GM10847 (cell line): ENCODE data around the gene ESRP2.

Experiments
- POLR2A ChIP-seq: IDR thresholded peaks from 2 replicates; pipeline ENCODE4 v1.6.1; 2011; ENCODE audit not compliant: insufficient read length; ENCODE audit errors: extremely low read depth

The ESRP2 gene

DNA sequence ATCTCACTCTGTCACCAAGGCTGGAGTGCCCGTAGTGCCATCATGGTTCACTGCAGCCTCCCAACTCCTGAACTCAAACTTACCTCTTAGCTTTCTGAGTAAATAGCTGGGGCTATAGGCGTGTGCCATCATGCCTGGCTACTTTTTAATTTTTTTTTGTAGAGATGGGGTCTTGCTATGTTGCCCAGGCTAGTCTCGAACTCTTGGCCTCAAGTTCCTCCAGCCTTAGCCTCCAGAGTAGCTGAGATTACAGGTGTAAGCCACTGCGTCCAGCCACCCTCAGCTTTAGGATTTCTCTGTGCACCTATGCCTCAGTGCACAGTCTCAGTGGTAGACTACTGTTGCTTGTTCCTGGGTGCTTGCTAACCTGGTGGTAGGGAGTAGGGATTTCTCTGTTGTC is 33.9 kb upstream of the ESRP2 start:
- TF ChIP-seq POLR2A, result no peak

DNA sequence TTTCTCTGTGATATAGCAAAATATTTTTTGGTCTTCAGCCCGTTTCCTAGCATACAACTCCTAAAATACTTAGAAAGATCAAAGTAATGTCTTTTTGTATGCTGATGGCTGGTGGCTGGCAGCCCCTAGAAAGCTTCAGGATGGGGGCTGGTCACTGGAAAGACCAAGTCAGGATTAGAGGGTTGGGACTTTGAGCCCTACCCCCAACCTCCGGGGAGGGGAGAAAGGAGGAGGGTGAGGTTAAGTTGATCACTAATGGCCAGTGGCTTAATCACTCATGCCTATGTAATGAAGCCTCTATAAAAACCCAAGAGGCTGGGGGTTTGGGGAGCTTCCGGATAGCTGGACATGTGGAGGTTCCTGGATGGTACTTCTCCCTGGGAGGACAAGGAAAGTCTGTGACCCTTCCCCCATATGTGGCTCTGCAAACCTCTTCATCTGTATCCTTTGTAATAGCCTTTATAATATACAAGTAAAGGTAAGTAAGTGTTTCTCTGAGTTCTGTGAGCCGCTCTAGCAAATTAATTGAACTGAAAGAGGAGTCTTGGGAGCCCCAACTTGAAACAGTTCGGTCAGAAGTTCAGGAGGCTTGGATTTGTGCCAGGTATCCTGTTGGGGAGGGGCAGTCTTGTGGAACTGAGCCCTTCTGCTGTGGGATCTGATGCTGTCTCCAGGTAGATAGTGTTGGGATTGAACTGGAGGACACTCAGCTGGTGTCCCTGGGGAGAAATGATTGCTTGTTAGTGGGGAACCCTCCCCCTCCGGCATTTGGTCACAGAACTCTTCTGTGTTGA is 31.9 kb upstream of the ESRP2 start:
- no peak for TF ChIP-seq POLR2A

DNA sequence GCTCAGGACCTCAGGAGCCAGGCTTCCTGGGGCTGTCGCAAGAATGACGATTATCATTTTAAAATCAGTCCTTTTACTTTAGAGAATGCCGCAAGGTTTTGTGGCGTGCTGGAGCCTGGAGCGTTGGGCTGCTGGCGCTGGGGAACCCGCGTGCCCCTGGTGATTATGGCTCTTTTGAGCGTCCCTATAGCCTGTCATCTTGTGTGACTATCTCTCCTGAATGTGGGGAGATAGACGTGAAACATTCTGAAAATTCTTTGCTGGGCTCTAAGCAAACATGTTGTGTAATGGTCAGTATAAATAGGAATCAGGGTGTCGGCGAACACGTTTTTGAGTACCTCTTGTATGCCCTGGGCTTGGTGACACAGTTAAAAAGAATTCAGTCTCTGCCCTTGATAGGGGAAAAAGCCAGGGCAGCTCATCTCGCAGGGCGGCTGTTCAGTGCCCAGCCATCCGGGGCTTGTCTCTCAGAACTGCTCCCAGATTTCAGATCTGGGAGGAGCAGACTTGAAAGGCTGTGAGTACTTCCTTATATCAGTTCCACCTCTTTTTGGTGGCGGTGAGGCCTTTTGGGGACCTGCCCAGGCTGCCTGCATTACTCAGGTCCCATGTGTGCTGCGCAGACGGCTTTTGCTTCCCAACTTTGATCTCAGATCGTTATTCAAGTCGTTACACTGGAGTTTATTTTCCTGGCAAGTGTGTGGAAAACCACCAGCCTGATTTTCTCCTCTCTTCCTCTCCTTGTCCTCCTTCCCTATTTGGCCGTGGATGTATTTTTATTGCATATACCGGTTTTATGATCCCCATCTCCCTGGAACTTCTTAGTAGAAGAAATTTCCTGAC is 29.4 kb upstream of the ESRP2 start:
- TF ChIP-seq POLR2A, result no peak

DNA sequence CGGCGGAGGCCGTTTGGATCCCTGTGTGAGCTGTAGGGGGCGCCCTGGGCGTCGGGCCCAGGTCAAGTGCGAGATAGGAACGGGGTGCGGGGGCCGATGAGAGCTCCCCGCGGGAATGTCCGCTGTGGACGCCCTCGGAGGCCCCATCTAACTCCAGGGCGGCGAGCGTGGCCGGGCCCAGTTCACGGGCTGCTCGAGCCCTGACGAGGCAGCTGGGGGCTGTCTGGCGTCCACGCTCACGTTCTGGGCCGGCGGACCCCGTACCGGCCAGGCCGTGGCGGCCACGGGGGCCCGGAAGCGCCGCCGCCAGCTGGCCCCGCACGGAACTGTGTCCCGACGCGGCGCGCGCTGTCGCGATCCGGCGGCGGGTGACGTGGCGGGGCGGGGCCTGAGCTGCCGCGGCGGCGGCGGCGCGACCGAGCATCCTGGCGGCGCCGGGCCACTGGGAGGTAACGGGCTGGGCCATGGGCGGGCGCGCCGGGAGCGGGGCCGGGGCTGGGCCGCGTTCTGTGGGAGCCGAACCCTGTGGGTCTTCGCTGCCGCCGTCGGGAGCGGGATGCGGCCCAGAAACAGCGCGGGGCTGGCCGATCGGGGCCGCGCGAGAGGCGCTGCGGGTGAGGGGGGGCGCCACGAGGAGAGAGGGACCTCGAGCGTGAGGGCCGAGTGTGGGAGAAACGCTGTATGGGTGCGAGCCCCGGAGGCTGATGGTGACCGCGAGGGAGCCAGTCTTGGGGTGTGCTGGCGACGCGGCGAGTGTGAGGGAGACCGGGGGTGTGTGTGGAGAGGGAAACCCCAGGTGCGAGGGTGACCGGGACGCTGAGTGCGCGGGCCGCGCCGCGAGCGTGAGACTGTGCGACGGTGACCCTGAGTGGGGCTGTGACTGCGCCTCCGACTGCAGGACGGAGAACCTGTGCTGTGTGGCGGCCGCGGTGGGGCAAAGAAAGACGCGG is 28.5 kb upstream of the ESRP2 start, which contains the start of gene SLC7A6:
SLC7A6 (plus strand) TSS at position 399 of the 950 bp plus-strand sequence. CDS start 10,201 bp downstream, outside the sequence.
- TF ChIP-seq POLR2A, result no peak

DNA sequence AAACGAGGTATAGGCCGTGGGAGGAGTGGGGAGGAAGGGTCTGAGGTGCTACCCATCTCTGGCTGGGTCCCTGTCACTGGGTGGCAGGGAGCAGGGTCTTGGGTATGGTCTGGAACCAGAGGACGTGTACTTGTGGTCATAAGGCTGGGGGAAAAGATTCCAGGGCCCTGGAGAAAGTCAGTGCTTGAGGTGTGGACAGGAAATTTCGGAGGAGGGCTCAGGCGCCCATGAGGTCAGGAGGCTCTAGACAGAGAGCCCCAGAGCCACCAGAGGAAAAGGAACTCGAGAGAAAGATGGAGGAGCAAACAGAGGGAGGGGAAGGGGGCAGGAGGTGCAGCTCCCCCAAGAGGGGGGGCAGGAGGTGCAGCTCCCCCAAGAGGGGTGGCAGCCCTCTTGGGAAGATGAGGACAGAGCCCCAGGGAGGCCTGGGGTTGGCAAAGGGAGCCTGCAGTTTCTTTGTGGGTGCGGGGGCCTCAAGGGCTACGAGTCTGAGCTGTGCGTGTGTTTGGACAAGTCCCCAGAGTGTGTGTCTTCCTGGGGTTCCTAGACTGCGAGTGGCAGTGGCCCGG is 27.7 kb upstream of the ESRP2 start:
- no peak for TF ChIP-seq POLR2A

DNA sequence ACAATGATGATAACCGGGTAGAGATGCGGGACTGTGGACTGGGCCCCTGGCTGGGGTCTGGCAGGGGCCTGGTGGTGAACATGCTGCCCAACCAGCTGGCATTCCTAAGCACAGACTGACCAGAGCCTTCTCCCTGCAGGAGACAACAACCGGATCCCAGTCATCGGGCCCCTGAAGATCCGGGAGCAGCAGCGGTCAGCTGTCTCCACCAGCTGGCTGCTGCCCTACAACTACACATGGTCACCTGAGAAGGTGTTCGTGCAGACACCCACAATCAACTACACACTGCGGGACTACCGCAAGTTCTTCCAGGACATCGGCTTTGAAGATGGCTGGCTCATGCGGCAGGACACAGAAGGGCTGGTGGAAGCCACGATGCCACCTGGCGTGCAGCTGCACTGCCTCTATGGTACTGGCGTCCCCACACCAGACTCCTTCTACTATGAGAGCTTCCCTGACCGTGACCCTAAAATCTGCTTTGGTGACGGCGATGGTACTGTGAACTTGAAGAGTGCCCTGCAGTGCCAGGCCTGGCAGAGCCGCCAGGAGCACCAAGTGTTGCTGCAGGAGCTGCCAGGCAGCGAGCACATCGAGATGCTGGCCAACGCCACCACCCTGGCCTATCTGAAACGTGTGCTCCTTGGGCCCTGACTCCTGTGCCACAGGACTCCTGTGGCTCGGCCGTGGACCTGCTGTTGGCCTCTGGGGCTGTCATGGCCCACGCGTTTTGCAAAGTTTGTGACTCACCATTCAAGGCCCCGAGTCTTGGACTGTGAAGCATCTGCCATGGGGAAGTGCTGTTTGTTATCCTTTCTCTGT is 23.3 kb upstream of the ESRP2 start:
- TF ChIP-seq POLR2A, result no peak

DNA sequence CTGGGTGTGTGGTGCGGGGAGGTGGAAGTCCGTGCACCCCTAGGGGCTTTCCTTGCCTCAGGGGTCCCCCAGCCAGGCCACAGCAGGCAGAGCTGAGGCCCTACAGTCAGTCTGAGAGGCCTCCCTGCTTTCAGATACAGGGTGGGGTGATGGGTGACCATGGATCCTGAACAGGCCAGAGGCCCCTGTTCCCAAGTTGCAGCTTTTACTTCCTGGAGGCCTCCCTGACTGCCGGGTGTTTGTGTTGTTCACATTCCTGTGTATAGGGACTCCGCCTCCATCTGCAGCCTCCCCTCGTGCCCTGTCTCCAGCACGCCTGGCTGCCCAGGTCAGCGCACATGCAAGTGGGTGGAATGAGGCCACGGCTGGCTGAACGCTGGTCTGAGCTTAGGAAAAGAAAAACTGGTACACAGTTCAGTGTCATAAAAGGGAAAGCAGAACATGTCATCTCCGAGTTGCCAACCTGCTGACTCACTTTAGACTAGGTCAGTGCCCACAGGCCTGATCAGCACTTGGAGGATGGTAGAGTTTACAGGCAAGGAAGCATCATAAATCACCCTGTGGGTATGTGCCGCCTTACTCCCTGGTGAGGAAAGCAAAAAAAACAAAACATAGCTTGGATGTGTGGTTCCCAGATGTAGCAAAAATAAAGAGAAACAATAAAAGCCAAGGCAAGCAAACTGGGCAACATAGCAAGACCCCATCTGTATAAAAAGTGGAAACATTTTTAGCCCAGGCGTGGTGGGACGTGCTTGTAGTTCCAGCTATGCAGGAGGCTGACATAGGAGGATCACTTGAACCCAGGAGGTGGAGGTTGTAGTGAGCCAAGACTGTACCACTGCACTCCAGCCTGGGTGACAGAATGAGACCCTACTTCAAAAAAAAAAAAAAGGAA is 22.2 kb upstream of the ESRP2 start:
- TF ChIP-seq POLR2A, result no peak

DNA sequence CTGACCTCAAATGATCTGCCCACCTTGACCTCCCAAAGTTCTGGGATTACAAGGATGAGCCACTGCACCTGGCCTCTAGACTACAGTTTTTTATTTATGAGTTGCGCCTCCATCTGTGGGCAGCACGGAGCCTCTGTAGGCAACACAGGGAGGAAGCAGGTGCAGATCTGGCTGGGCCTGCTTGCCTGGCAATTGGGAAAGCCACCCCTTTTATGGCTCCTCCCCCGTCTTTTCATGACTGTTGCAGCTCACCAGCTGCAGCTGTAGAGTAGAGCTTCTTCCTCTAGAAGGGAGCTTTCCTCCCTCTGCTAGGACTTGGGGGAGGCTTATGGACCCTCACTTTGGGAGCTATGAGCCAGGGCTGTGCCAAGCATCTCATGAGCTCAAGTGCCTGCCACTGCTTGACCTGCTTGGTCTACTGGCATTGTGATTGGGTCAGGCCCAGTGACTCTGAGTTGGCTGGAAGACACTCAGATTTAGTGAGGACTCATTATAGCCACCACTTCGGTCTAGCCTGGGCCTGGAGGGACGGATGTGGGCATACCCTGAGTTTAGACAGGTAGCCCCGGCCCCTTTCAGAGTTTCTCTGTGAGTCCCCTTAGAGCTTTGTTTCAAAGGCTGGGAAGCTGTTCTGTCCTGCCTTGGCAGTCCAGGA is 21.5 kb upstream of the ESRP2 start:
- TF ChIP-seq POLR2A, result no peak

DNA sequence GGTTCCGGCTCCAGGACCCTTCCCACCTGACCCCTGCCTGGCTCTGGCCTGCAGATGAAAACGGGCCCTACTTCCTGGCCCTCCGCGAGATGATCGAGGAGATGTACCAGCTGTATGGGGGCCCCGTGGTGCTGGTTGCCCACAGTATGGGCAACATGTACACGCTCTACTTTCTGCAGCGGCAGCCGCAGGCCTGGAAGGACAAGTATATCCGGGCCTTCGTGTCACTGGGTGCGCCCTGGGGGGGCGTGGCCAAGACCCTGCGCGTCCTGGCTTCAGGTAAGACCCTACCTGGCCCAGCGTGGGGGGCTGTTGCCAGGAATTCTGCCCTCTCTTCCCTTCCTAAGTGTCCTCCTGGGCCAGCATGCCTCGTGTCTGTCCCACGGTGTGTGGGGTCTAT is 19.8 kb upstream of the ESRP2 start:
- no peak for TF ChIP-seq POLR2A

DNA sequence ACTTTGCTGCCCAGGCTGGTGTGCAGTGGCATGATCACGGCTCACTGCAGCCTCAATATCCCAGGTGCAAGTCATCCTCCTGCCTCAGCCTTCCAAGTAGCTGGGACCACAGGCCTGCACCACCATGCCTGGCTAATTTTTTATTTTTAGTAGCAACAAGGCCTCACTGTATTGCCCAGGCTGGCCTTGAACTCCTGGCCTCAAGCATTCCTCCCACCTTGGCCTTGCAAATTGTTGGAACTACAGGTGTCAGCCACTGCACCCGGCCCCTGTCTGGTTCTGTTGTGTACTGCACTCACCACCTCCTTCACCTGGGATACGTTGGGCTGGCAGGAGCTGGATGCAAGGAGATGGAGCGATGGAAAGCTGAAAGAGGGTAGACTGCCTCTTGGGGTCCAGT is 17.8 kb upstream of the ESRP2 start:
- TF ChIP-seq POLR2A, result no peak

DNA sequence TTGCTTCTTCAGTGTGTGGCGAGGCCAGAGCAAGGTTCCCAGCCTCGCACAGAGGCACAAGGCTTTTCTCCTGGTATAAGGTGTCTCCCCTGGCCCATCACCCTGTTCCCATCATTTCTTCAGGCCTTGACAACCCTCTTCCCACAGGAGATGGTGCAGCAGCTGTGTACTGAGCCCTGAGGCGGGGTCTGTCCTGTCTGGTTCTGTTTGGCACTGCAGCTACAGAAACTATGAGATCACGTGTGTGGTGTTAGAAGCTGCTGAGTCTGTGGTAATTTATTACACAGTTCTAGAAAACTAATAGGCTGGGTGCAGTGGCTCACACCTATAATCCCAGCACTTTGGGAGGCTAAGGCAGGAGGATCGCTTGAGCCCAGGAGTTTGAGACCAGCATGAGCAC is 16.5 kb upstream of the ESRP2 start:
- TF ChIP-seq POLR2A, result no peak

DNA sequence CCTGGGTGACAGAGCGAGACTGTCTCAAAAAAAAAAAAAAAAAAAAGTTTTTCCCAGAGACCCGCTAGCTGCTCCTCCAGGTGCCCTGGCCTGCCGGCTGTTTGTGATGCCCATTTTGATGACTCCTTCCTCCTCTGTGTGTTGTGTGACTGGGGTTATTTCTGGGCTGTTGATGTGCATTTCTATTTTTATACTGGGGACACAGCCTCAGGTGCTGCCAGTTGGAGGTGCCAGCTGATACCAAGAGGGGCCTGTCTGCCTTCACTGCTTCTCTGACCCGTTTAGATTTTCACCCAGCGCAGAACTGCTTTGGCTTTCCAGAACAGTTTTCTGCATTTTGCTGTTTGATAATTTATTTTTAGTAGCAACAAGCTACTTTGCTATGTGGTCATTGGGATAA is 15.9 kb upstream of the ESRP2 start:
- no peak for TF ChIP-seq POLR2A

DNA sequence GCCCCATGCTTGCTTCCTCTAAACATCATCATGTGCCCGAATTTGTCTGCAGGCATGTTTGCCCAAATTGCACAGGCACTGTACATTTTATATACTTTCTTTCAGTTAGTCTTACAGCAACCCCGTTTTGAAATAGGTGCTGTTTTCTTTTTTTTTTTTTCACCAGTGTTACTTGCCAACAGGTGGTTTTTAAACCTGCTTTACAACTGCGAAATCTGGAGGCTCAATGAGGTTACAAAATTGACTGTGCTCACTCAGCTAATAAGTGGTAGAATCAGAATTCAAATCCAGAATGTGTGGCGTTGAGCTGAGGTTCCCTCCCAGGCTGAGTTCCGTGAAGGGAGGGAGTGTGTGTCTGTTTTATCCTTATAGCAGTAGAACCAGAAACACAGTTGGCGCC is 15.0 kb upstream of the ESRP2 start:
- no peak for TF ChIP-seq POLR2A

DNA sequence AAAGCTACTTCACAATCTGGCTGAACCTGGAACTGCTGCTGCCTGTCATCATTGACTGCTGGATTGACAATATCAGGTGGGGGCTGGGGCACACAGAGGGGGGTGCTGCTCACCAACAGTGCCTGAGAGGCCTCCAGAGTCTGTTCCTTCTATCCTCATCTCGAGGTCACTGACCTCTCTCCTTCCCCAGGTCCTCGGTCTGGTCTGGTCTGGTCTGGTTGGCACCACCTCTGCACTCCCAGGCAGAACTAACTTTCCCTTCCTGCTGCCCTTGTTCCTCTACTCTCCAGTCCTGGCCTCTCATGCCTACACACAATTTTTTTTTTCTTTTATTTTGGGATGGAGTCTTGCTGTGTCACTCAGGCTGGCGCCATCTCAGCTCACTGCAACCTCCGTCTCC is 13.4 kb upstream of the ESRP2 start:
- TF ChIP-seq POLR2A, result no peak
